Mucosa of stomach (tissue), 1 donor: Measurements from ENCODE around the gene SYNE1.

ENCODE experiments used
- H3K27me3 ChIP-seq: one replicate; pipeline ENCODE4 v1.7.0; 2013; ENCODE audit warnings: mild to moderate bottlenecking, low read length; ENCODE audit not compliant: control insufficient read depth, insufficient read depth
- H3K36me3 ChIP-seq: one replicate; pipeline ENCODE4 v1.7.0; 2013; ENCODE audit warnings: low read length; ENCODE audit not compliant: control insufficient read depth, insufficient read depth
- H3K4me1 ChIP-seq: one replicate; pipeline ENCODE4 v1.7.0; 2013; ENCODE audit warnings: mild to moderate bottlenecking, low read length; ENCODE audit not compliant: control insufficient read depth, insufficient read depth
- H3K4me3 ChIP-seq: one replicate; pipeline ENCODE4 v1.7.0; 2013; ENCODE audit warnings: low read length
- H3K9ac ChIP-seq: one replicate; pipeline ENCODE4 v1.7.0; 2013; ENCODE audit warnings: mild to moderate bottlenecking, low read length, moderate library complexity
- H3K9me3 ChIP-seq: one replicate; pipeline ENCODE4 v1.7.0; 2013; ENCODE audit warnings: mild to moderate bottlenecking, low read length, moderate library complexity; ENCODE audit not compliant: control insufficient read depth
- donor health status: Pancreatic carcinoma.

Gene SYNE1

DNA sequence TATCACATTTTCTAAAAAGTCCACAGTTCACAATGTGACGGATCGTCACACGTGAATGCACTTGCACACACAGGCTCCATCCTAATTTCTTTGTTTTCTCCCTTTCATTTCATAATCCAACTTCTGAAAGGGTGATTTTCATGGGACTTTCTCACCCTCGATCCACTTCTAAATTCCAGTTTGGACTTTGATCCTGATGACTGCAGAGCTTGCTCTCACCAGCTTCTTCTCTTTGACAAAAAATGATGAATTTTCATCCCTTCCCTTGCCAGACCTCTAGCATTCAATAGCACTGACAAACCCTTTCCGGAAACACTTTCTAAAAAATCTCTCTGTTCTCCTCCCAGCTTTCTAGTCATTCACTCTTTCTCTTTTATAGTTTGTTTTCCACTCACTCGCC, 341.2 kb downstream of the SYNE1 start:
- H3K9me3 ChIP-seq: no peaks in the 10 kb centered on the region
- no peaks in the 10 kb centered on the region for H3K36me3 ChIP-seq
- no peaks in the 10 kb centered on the region for H3K27me3 ChIP-seq
- no peaks in the 10 kb centered on the region for H3K4me1 ChIP-seq
- H3K9ac ChIP-seq: no peak overlapping the region
- no peak overlapping the region for H3K4me3 ChIP-seq

DNA sequence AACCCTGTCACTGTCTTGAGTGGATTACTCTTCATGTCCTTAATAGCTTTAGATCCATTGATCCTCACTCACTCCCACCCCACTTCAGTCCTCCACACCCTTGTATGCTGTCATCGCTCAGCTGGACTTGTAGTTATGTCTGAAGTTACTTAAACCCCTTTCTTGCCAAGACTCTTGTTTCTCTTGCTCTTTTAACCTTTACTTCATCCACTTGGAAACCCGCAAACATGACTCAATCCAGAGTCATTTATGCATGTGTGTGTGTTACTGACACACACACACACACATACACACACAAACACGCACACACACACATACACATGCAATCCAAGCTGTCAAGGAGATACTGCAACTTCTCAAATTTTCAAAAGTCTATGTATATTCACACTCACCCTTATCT, 341.8 kb downstream of the SYNE1 start:
- H3K27me3 ChIP-seq: no peaks in the 10 kb centered on the region
- H3K9me3 ChIP-seq: no peaks in the 10 kb centered on the region
- no peaks in the 10 kb centered on the region for H3K36me3 ChIP-seq
- no peak overlapping the region for H3K4me3 ChIP-seq
- H3K9ac ChIP-seq: no peak overlapping the region
- no peaks in the 10 kb centered on the region for H3K4me1 ChIP-seq

DNA sequence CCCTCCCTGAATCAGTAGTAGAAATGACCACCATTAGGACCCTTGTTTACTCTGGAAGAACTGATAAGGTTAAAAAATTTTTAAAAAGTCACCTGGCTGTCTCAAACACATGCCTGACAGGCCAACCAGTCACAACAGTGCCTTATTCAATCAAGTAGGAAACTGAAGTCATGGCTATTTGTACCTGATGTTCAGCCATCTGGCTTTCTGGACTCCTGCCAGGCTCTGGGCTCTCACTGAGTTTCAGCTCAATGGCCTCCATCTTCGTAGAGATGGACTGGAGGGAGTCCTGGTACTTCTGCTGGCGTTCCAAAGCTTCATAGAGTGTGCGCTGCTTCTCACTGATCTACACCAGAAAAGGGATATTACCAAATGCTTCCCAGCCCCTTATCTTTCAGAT, 343.8 kb downstream of the SYNE1 start:
- Histone ChIP-seq H3K9me3 (no peaks in the 10 kb centered on the region), H3K4me3 (no peak overlapping the region), H3K9ac (no peak overlapping the region), H3K27me3 (no peaks in the 10 kb centered on the region), H3K4me1 (no peaks in the 10 kb centered on the region), H3K36me3 (no peaks in the 10 kb centered on the region)

DNA sequence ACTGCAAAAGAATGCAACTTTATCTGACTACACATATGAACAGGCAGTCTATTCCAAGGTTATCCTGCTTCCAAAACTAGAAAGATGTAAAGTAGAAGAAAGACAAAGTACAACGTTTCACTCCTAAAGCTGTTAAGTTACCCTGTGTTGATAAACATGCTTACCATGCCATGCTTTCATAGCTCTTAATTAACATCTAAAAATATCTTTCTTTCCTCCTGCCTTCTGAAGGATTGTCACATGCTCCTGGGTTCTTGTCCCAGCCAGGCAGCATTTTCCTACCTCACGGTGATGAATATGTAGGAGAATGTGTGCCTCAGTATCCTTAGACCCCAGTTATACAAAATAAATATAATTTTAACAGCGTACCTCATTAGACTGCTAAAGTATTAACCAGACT, 344.6 kb downstream of the SYNE1 start:
- Histone ChIP-seq H3K27me3 (no peaks in the 10 kb centered on the region), H3K4me3 (no peak overlapping the region), H3K9ac (no peak overlapping the region), H3K4me1 (no peaks in the 10 kb centered on the region), H3K36me3 (no peaks in the 10 kb centered on the region), H3K9me3 (no peaks in the 10 kb centered on the region)

- H3K9ac ChIP-seq: no peak overlapping the region
- H3K4me3 ChIP-seq: no peak overlapping the region
- no peaks in the 10 kb centered on the region for H3K36me3 ChIP-seq
Measured at GRCh38 chr6:152290693-152291092, 346.5 kb downstream of the SYNE1 start.

DNA sequence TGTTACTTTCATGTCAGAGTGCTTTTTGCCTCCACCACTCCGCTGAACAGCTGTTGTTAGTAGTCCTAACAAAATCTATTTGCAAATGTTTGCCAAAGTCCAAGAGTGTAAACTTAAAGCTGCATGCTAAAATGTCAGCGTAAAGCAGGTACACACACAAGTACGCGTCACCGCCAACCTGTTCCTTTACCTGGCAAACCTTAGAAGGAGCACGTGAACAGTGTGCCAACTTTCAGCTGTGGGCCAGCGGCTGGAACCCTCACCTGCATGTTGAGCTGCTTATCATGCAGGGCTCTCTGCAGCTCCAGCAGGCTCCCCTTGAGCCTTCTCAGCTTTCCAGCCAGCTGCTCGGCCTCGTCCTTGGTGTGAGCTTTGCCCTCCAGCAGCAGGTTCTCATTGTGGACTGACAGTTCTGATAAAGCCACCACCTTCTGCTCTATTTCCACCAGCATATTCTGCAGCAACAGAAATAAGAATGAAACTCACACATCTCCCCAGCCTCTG, 359.3 kb downstream of the SYNE1 start:
- Histone ChIP-seq H3K9ac (no peak overlapping the region), H3K36me3 (no peaks in the 10 kb centered on the region), H3K4me3 (no peak overlapping the region)

More at GRCh38 chr6:152290693-152291092, 346.5 kb downstream of the SYNE1 start:
- Histone ChIP-seq H3K9me3 (no peaks in the 10 kb centered on the region), H3K4me1 (no peaks in the 10 kb centered on the region), H3K27me3 (no peaks in the 10 kb centered on the region)

GRCh38 chr6:152273638-152274037, 363.5 kb downstream of the SYNE1 start:
- Histone ChIP-seq H3K36me3 (no peaks in the 10 kb centered on the region), H3K9me3 (no peaks in the 10 kb centered on the region), H3K9ac (no peak overlapping the region), H3K27me3 (no peaks in the 10 kb centered on the region), H3K4me1 (peaks cover 9% of the 10 kb centered on the region), H3K4me3 (no peak overlapping the region)

More for the DNA sequence above, 359.3 kb downstream of the SYNE1 start:
- no peaks in the 10 kb centered on the region for H3K9me3 ChIP-seq
- H3K27me3 ChIP-seq: no peaks in the 10 kb centered on the region
- peaks cover 9% of the 10 kb centered on the region for H3K4me1 ChIP-seq

DNA sequence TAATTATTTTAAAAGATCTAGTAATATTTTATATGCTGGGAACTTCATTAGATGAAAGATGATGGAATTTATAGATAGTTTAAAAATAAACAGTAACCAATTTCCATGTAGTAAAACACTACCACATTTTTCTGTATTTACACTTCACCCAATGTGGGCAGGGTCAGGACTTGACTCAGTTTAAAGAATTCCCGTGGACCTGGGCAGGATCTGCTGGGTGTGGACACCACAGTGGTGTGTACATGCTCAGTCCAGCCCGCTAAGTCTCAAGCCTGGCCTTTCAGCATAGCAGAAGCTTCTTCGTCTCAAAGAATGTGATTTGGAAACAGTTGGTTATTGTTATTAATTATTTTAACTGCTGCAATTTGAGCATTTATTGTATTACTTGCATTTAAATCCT, 364.2 kb downstream of the SYNE1 start:
- Histone ChIP-seq H3K4me1 (peaks cover 9% of the 10 kb centered on the region), H3K9me3 (no peaks in the 10 kb centered on the region), H3K36me3 (no peaks in the 10 kb centered on the region), H3K27me3 (no peaks in the 10 kb centered on the region), H3K9ac (no peak overlapping the region), H3K4me3 (no peak overlapping the region)

DNA sequence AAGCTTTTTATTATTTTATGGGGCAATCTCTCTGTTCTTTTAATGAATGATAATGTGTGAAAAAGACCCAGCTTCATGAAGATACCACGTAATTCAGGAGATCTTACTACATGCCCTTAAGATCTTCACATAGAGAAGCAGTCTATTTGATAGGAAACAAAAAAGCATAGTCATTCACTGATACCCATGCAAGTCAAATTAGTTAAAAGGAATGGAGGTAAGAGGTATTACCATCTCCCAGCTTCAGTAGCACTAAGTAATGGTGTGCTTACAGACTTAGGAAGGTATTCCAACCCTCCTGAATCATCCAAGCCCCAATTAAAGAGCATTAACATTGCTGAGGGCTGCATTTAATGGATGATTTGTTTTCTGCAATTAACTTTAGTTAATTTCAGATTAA, 364.7 kb downstream of the SYNE1 start:
- H3K4me1 ChIP-seq: peaks cover 5% of the 10 kb centered on the region

DNA sequence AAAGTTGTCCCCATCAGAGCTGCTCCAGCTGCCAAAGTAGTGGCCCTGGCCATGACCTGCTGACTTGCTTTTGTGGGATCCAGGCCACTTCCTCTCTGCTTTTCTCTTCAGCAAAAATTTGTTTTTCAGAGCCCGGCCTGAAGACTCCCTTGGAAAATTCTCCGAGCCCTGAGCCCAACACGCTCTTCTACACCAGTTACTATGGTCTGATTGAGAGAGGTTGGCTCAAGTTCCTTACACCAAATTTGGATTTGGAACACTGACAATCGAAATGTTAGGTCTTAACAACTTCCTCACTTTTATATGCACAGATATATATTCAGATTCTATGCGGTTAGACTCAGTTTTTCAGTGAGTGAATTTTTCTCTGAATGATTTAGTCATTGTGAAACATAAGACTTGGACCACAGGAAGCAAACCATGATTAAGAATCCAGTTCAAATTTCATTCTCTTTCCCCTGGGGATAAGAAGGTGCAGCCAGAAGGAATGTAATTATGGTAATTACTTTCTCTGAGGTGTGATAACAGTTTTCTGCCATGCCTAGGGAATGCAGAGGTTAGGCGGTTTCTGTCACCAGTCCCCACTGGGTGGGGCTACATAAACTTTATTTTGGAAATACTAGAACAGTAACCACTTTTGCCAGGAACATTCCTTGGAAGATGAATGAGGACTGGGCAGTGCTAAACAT, 365.2 kb downstream of the SYNE1 start:
- no peak overlapping the region for H3K4me3 ChIP-seq
- no peak overlapping the region for H3K9ac ChIP-seq
- no peaks in the 10 kb centered on the region for H3K9me3 ChIP-seq
- H3K36me3 ChIP-seq: no peaks in the 10 kb centered on the region
- no peaks in the 10 kb centered on the region for H3K27me3 ChIP-seq
- peaks cover 5% of the 10 kb centered on the region for H3K4me1 ChIP-seq

More for the DNA sequence above, 364.7 kb downstream of the SYNE1 start:
- no peak overlapping the region for H3K9ac ChIP-seq
- H3K36me3 ChIP-seq: no peaks in the 10 kb centered on the region
- H3K27me3 ChIP-seq: no peaks in the 10 kb centered on the region
- H3K4me3 ChIP-seq: no peak overlapping the region
- H3K9me3 ChIP-seq: no peaks in the 10 kb centered on the region

DNA sequence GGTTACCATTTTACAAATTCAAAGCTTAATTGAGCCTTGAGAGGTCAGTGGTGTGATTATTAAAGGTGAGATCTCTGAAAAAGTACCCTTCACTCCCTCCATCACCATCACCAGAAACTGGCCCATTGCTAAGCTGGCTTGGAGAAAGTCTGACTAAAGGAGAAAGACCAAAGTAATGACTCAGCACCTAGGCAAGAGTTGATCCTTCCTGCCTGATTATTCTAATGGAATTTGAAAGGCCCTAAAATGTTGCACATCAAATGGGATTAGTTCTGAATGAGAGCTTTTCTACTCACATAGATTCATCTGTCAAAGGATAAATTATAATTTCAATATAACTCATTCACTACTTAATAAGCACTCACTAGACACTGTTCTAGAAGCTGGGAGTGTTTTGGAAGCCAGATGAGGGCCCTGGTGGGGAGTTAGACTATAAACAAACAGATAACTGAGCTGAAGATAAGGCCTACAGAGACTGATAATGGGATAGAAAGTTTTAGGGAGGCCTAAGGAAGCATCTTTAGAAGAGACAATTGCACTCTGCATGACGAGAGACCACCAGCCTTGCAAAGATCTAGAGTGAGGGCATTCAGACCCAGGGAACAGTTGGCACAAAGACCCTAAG, 366.7 kb downstream of the SYNE1 start:
- Histone ChIP-seq H3K36me3 (no peaks in the 10 kb centered on the region), H3K4me1 (peaks cover 5% of the 10 kb centered on the region), H3K4me3 (no peak overlapping the region), H3K27me3 (no peaks in the 10 kb centered on the region), H3K9me3 (no peaks in the 10 kb centered on the region), H3K9ac (no peak overlapping the region)

- Histone ChIP-seq H3K4me1 (peaks cover 4% of the 10 kb centered on the region), H3K9ac (no peak overlapping the region)
Measured at GRCh38 chr6:152268846-152269442, 368.2 kb downstream of the SYNE1 start.

More at GRCh38 chr6:152268846-152269442, 368.2 kb downstream of the SYNE1 start:
- Histone ChIP-seq H3K9me3 (no peaks in the 10 kb centered on the region), H3K36me3 (no peaks in the 10 kb centered on the region), H3K27me3 (no peaks in the 10 kb centered on the region), H3K4me3 (no peak overlapping the region)
